IPS-15b (cell line): ENCODE data around the gene RHEBL1.

Source experiments
- H3K27me3 ChIP-seq: one replicate; pipeline ENCODE4 v1.6.1; 2013; ENCODE audit warnings: low read length; ENCODE audit not compliant: control insufficient read depth, insufficient read depth
- H3K36me3 ChIP-seq: one replicate; pipeline ENCODE4 v1.6.1; 2013; ENCODE audit warnings: low read length; ENCODE audit not compliant: control insufficient read depth, insufficient read depth
- H3K4me1 ChIP-seq: one replicate; pipeline ENCODE4 v1.6.1; 2013; ENCODE audit warnings: mild to moderate bottlenecking, low read length; ENCODE audit not compliant: control insufficient read depth, insufficient read depth
- H3K4me3 ChIP-seq: one replicate; pipeline ENCODE4 v1.5.1; 2013; ENCODE audit warnings: low read depth, low read length
- H3K9ac ChIP-seq: one replicate; pipeline ENCODE4 v1.6.1; 2013; ENCODE audit warnings: low read depth, mild to moderate bottlenecking, low read length
- H3K9me3 ChIP-seq: one replicate; pipeline ENCODE4 v1.6.1; 2013; ENCODE audit warnings: mild to moderate bottlenecking, low read length; ENCODE audit not compliant: control insufficient read depth, insufficient read depth

The RHEBL1 gene

GRCh38 chr12:49069507-49070346 is at the start of gene RHEBL1:
Gene RHEBL1, minus strand, starts transcription at chr12:49069979. Its CDS starts 194 bp downstream, at chr12:49069785.
- Histone ChIP-seq H3K4me1 (peaks cover 5% of the 10 kb centered on the region), H3K9me3 (no peaks in the 10 kb centered on the region), H3K36me3 (no peaks in the 10 kb centered on the region), H3K27me3 (peaks cover 25% of the 10 kb centered on the region), H3K9ac (peak within 1 kb of the TSS; percentile 62), H3K4me3 (peak within 1 kb of the TSS; percentile 82)

- Histone ChIP-seq H3K36me3 (no peaks in the 10 kb centered on the region), H3K9me3 (no peaks in the 10 kb centered on the region), H3K4me1 (peaks cover 3% of the 10 kb centered on the region), H3K27me3 (no peaks in the 10 kb centered on the region), H3K9ac (no peak overlapping the region), H3K4me3 (peak overlapping the region; percentile 94)
Measured at GRCh38 chr12:49111206-49111605, 41.4 kb upstream of the RHEBL1 start.

- Histone ChIP-seq H3K4me3 (peak within 1 kb of the TSS; percentile 94), H3K9me3 (no peaks in the 10 kb centered on the region), H3K27me3 (no peaks in the 10 kb centered on the region), H3K4me1 (peaks cover 3% of the 10 kb centered on the region), H3K9ac (peak within 1 kb of the TSS; percentile 73), H3K36me3 (peaks cover under 1% of the 10 kb centered on the region)
Measured at GRCh38 chr12:49110464-49111155, 40.8 kb upstream of the RHEBL1 start, which contains the start of gene LMBR1L. Gene LMBR1L, minus strand, starts transcription at chr12:49110847. Its CDS starts 292 bp downstream, at chr12:49110555.

GRCh38 chr12:49109641-49110463 is 40.1 kb upstream of the RHEBL1 start:
- Histone ChIP-seq H3K4me3 (peak overlapping the region; percentile 94), H3K4me1 (peaks cover 3% of the 10 kb centered on the region), H3K9ac (peak overlapping the region; percentile 73), H3K27me3 (no peaks in the 10 kb centered on the region), H3K36me3 (peaks cover 8% of the 10 kb centered on the region), H3K9me3 (no peaks in the 10 kb centered on the region)

GRCh38 chr12:49108958-49109404 is 39.2 kb upstream of the RHEBL1 start:
- peaks cover 12% of the 10 kb centered on the region for H3K36me3 ChIP-seq
- no peaks in the 10 kb centered on the region for H3K9me3 ChIP-seq
- no peak overlapping the region for H3K9ac ChIP-seq
- peaks cover 3% of the 10 kb centered on the region for H3K4me1 ChIP-seq
- H3K4me3 ChIP-seq: peak overlapping the region; percentile 94
- H3K27me3 ChIP-seq: no peaks in the 10 kb centered on the region

GRCh38 chr12:49105504-49106084 is 35.8 kb upstream of the RHEBL1 start:
- Histone ChIP-seq H3K9me3 (no peaks in the 10 kb centered on the region), H3K36me3 (peaks cover 39% of the 10 kb centered on the region), H3K9ac (no peak overlapping the region), H3K4me1 (peaks cover 3% of the 10 kb centered on the region), H3K27me3 (no peaks in the 10 kb centered on the region), H3K4me3 (no peak overlapping the region)

GRCh38 chr12:49104822-49105221 is 35.0 kb upstream of the RHEBL1 start:
- Histone ChIP-seq H3K4me3 (no peak overlapping the region), H3K36me3 (peaks cover 39% of the 10 kb centered on the region), H3K27me3 (no peaks in the 10 kb centered on the region), H3K4me1 (peaks cover 3% of the 10 kb centered on the region), H3K9ac (no peak overlapping the region), H3K9me3 (no peaks in the 10 kb centered on the region)

- no peak overlapping the region for H3K9ac ChIP-seq
- no peak overlapping the region for H3K4me3 ChIP-seq
- no peaks in the 10 kb centered on the region for H3K9me3 ChIP-seq
- peaks cover 42% of the 10 kb centered on the region for H3K36me3 ChIP-seq
- peaks cover 4% of the 10 kb centered on the region for H3K27me3 ChIP-seq
- no peaks in the 10 kb centered on the region for H3K4me1 ChIP-seq
Measured at GRCh38 chr12:49100380-49100779, 30.6 kb upstream of the RHEBL1 start.

GRCh38 chr12:49098703-49099102 is 28.9 kb upstream of the RHEBL1 start:
- no peak overlapping the region for H3K9ac ChIP-seq
- H3K27me3 ChIP-seq: peaks cover 20% of the 10 kb centered on the region
- H3K9me3 ChIP-seq: no peaks in the 10 kb centered on the region
- peaks cover 30% of the 10 kb centered on the region for H3K36me3 ChIP-seq
- H3K4me1 ChIP-seq: peaks cover 4% of the 10 kb centered on the region
- H3K4me3 ChIP-seq: no peak overlapping the region

GRCh38 chr12:49098035-49098451 is 28.3 kb upstream of the RHEBL1 start:
- H3K9me3 ChIP-seq: no peaks in the 10 kb centered on the region
- H3K36me3 ChIP-seq: peaks cover 26% of the 10 kb centered on the region
- H3K27me3 ChIP-seq: peaks cover 27% of the 10 kb centered on the region
- peaks cover 4% of the 10 kb centered on the region for H3K4me1 ChIP-seq
- H3K4me3 ChIP-seq: no peak overlapping the region
- H3K9ac ChIP-seq: no peak overlapping the region

GRCh38 chr12:49097381-49097780 is 27.6 kb upstream of the RHEBL1 start:
- Histone ChIP-seq H3K9me3 (no peaks in the 10 kb centered on the region), H3K27me3 (peaks cover 33% of the 10 kb centered on the region), H3K36me3 (peaks cover 20% of the 10 kb centered on the region), H3K4me1 (peaks cover 4% of the 10 kb centered on the region), H3K9ac (no peak overlapping the region), H3K4me3 (no peak overlapping the region)
